ENCODE measurements around the gene WFDC1.

Gene WFDC1

DNA sequence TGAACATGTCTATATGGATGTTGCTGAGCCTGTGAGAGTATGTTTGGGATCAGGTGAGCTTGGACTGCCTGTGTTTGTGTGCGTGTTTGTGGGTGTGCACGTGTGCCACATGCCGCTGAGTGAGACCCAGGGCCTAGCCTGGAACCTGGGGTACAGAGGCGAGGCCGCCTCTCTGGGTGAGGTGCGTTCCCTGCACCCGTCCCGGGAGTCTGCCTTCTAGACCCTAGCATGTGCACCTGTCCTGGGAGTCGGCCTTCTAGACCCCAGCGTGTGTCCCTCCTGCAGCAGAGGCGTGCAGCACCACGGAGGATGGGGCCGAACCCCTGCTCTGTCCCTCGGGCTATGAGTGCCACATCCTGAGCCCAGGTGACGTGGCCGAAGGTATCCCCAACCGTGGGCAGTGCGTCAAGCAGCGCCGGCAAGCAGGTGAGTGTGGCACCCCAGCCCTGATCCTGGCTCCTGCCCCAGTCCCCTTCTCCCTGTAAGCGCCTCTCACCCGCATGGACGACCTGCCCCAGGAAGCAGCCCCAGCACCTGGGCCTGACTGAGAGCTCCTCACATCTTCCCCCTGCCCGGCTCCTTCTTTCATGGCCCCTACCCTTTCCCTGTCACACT, 24.6 kb downstream of the WFDC1 start:
- H3K27me3 Mint-ChIP-seq (ENCODE audit: low read depth, poor library complexity) = peaks cover 40% of the 10 kb centered on the region
- peaks cover 12% of the 10 kb centered on the region for H3K9me3 Mint-ChIP-seq
- no peaks in the 10 kb centered on the region for H3K4me1 Mint-ChIP-seq
- TF ChIP-seq, protein P1, sequence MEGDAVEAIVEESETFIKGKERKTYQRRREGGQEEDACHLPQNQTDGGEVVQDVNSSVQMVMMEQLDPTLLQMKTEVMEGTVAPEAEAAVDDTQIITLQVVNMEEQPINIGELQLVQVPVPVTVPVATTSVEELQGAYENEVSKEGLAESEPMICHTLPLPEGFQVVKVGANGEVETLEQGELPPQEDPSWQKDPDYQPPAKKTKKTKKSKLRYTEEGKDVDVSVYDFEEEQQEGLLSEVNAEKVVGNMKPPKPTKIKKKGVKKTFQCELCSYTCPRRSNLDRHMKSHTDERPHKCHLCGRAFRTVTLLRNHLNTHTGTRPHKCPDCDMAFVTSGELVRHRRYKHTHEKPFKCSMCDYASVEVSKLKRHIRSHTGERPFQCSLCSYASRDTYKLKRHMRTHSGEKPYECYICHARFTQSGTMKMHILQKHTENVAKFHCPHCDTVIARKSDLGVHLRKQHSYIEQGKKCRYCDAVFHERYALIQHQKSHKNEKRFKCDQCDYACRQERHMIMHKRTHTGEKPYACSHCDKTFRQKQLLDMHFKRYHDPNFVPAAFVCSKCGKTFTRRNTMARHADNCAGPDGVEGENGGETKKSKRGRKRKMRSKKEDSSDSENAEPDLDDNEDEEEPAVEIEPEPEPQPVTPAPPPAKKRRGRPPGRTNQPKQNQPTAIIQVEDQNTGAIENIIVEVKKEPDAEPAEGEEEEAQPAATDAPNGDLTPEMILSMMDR (IDR thresholded peaks at IDR 0.05) = no peak
- H3K4me3 Mint-ChIP-seq = no peak overlapping the region
- H3K27ac Mint-ChIP-seq = no peak overlapping the region
- H3K36me3 Mint-ChIP-seq (ENCODE audit: low read depth) = no peaks in the 10 kb centered on the region
- no peak for DNase-seq

DNA sequence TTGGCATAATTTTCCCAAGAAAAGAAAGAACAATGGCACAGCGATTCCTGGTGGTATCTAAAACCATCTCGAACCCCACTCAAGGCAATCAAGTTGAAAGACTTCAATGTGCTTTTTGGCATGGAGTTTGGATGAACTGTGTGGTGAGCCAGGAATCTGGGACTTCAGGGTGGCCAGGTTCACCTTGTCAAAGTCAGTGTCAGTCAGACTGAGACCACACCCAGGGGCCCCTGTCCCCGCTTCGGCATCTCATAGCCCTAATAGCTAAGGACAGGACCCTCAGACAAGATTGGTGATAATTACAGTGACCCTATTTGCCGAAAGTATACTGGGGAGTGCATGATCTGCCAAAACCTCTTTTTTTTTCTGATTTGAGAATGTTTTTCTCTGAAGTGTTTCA, 25.8 kb downstream of the WFDC1 start:
- no peaks in the 10 kb centered on the region for H3K36me3 Mint-ChIP-seq (ENCODE audit: low read depth)
- no peaks in the 10 kb centered on the region for H3K4me1 Mint-ChIP-seq
- H3K27me3 Mint-ChIP-seq (ENCODE audit: low read depth, poor library complexity) = peaks cover 28% of the 10 kb centered on the region
- no peak overlapping the region for H3K4me3 Mint-ChIP-seq
- H3K9me3 Mint-ChIP-seq = peaks cover 12% of the 10 kb centered on the region
- H3K27ac Mint-ChIP-seq = no peak overlapping the region
- TF ChIP-seq, protein P1 (IDR thresholded peaks at IDR 0.05) = no peak
- DNase-seq = no peak

DNA sequence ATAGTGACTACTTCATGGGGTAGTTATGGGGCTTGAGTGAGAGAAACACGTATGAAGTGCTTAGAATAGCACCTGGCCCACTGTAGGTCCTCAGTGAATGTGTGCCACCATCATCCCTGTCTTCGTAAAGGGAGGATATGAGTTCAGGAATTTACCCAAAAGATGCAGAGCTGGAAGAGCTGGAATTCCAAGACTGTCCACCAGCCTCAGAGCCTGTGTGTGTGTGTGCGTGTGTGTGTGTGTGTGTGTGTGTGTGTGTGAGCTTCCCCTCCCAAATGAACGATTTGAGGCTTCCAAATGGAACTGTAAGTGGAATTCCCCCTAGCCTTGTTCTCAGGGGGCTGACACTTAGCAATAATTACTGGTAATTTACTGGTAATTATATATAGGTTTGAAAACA, 27.3 kb downstream of the WFDC1 start:
- no peak for DNase-seq
- Mint-ChIP-seq H3K4me3 (no peak overlapping the region), H3K27me3 (ENCODE audit: low read depth, poor library complexity) (peaks cover 15% of the 10 kb centered on the region), H3K9me3 (peaks cover 12% of the 10 kb centered on the region), H3K36me3 (ENCODE audit: low read depth) (no peaks in the 10 kb centered on the region), H3K4me1 (no peaks in the 10 kb centered on the region), H3K27ac (no peak overlapping the region)
- TF ChIP-seq, protein P1 (IDR thresholded peaks at IDR 0.05) = no peak

DNA sequence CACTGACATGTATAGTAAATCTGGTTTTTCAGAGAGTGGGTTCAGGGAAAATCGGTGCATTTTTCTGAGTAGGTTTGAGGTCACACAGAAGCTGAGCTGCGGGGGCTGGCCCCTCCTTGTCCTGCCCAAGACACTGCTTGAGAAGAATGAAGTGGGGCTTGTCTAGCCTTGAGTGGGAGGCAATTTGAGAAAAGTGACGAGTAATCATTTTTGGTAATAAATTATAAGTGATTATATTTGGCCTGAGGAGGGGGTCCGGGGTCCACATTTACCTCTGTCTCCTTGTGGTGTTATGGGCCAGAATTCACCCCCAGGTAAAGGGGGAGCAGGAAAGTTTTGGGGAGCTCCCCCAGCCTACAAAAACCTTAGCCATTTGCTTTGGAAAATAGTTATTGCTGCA, 28.1 kb downstream of the WFDC1 start:
- no peak for DNase-seq
- H3K36me3 Mint-ChIP-seq (ENCODE audit: low read depth) = no peaks in the 10 kb centered on the region
- H3K27ac Mint-ChIP-seq = no peak overlapping the region
- H3K4me3 Mint-ChIP-seq = no peak overlapping the region
- TF ChIP-seq, protein P1 (IDR thresholded peaks at IDR 0.05) = no peak
- H3K27me3 Mint-ChIP-seq (ENCODE audit: low read depth, poor library complexity) = peaks cover 14% of the 10 kb centered on the region
- peaks cover 9% of the 10 kb centered on the region for H3K9me3 Mint-ChIP-seq
- H3K4me1 Mint-ChIP-seq = no peaks in the 10 kb centered on the region

DNA sequence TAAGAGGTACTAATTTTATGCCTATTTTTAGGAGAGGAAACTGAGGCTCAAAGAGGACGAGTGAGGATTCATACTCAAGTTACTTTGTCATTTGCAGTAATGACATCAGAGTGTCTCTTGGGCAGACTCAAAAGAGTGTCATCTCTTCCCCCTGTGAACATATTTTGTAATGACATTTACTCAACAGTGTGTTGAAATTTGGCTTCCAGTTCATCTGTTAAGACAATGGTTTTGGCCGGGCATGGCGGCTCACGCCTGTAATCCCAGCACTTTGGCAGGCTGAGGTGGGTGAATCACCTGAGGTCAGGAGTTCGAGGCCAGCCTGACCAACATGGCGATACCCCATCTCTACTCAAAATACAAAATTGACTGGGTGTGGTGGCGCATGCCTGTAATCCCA, 28.9 kb downstream of the WFDC1 start:
- no peak overlapping the region for H3K27ac Mint-ChIP-seq
- H3K27me3 Mint-ChIP-seq (ENCODE audit: low read depth, poor library complexity) = peaks cover 16% of the 10 kb centered on the region
- H3K9me3 Mint-ChIP-seq = peaks cover 5% of the 10 kb centered on the region
- TF ChIP-seq, protein P1 (IDR thresholded peaks at IDR 0.05) = no peak
- no peaks in the 10 kb centered on the region for H3K36me3 Mint-ChIP-seq (ENCODE audit: low read depth)
- H3K4me1 Mint-ChIP-seq = no peaks in the 10 kb centered on the region
- no peak for DNase-seq
- H3K4me3 Mint-ChIP-seq = no peak overlapping the region
